Stimulated activated naive CD4-positive, alpha-beta T cell treated with Interleukin-2 at 50 U/mL for 16 hours (primary cell): ENCODE data around the gene DBF4B.
"Not testable (repeated sequence)": the region's sequence is repeated elsewhere in the genome, so short reads cannot be mapped to it uniquely, and the experiment has no call there.

Experiments used
- DNase-seq: peaks from one replicate; lab custom pipeline; 2025; lab: John Stamatoyannopoulos, UW

Gene DBF4B, protein sequence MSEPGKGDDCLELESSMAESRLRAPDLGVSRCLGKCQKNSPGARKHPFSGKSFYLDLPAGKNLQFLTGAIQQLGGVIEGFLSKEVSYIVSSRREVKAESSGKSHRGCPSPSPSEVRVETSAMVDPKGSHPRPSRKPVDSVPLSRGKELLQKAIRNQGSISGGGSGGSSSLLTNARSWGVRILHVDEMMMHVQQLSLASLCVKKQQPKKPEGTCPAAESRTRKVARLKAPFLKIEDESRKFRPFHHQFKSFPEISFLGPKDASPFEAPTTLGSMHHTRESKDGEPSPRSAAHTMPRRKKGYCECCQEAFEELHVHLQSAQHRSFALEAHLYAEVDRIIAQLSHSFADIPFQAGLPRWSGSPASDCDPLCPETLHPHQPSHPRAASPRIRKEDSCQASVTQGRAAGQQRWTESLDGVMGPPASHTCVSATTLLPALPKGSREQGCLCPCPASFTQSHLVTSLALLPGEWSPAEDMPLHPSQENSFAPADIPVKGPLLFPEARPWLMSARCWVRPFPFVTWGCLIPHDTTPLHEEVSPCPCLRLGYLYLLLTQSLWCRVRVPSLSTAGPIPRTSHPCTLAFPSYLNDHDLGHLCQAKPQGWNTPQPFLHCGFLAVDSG

DNA sequence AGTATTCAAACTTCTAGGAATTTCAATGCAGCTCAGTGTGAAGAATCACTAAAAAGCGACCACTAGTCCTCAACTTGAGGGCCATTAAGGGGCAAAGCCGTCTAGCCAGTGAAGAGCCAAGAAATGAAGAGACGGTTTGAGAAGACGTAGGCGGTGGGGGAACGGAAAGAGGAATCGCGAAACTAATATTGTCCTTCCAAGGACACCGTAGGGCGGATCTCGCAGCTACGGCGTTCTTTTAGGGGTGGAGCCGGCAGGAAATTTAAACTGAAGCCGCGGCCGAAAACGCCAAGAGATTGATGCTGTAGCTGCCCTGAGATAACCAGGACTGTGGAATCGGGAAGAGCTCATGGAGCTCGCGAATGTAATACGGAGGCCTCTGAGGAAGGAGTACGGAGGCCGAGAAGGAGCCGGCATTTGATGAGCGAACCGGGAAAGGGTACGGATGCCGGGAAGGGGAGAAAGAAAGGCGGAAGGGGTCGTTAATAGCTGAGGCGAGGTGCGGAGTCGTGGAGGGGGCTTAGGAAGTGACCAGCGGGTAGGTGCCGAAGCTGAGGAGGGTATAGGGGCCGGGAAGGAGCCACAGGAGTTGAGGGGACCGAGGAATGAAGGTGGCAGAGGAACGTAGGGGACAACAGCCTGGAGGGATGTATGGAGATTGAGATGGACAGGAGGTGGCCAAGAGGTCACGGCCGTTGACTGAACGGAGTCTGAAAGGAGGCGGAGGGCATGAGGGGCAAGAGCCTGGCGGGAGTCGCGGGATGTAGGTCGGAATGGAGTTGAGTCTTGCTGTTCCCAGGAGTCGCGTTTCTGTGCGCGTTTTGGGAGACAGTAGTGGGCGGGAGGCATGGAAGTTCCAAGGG, at the start of gene DBF4B:
Gene DBF4B, plus strand, starts transcription at position 265 of the 863 bp plus-strand sequence. Its CDS starts 156 bp downstream, at position 421.
- DNase-seq = peak; percentile 79

DNA sequence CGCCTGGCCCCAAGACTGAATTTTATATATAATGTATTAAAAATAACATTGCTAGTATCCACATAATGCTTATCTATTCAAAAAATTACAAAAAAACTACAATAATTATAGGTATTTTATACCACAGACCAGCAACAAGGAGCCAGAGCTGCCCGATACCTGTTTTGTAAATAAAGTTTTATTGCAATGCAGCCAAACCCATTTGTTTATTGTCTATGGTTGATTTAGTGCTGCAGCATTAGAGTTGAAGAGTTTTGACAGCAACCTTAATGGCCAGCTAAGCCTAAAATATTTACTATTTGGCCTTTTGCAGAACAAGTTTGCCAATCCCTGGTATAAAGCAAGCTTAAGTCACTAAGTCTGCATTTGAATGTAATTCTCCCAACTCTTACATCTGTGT, 46.6 kb upstream of the DBF4B start:
- DNase-seq = no peak

DNA sequence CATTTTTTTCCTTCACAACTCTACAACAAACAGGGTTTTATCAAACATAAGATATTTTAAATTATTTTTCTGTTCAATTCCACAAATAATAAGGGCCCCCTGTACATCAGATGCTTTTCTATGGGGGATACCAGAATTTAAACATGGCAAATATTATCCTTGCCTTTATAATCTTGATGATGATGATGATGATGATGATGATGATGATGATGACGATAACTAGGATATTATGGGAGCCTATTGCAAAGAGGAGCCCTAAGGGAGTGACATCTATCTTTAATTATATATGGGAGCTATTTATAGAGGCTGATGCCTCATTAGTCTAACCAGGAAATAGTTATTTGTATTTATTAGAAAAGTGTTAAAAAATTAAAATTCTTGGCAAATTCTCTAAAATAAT, 45.4 kb upstream of the DBF4B start:
- no peak for DNase-seq

DNA sequence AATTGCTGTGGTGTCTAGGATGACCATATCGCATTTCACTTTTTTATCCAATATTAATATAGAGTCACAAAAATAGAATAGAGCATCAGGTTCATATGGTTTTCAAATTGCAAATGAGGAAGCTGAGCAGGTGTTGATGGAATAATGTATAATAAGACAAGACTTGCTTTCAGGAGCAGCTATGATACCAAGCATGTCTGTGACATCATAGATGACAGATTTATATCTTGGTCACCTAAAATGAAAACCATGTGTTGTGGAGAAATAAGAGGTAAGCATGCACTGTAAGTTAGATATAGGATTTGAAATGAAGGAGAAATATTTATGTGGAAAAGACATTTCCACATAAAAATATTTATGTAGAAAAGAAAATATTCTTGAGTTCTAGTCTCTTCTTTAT, 43.6 kb upstream of the DBF4B start:
- no peak for DNase-seq

DNA sequence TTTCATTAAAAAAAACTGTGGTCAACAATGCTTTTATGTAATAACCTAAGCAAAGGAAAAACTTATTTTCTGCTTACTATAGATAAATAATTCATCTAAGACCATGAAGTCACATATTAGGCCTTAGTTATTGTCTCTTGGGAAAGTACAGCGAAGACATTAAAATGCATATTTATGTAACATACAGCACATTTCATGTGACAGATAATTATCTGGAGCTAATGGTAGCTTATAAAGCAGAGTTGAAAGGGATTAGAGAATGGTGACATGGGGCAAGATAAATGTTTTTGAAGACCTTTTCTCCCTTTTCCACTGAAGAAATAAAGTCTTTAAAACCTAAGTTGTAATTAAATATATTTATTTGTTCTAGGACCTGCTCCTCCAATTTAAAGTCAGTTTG, 42.5 kb upstream of the DBF4B start:
- no peak for DNase-seq

DNA sequence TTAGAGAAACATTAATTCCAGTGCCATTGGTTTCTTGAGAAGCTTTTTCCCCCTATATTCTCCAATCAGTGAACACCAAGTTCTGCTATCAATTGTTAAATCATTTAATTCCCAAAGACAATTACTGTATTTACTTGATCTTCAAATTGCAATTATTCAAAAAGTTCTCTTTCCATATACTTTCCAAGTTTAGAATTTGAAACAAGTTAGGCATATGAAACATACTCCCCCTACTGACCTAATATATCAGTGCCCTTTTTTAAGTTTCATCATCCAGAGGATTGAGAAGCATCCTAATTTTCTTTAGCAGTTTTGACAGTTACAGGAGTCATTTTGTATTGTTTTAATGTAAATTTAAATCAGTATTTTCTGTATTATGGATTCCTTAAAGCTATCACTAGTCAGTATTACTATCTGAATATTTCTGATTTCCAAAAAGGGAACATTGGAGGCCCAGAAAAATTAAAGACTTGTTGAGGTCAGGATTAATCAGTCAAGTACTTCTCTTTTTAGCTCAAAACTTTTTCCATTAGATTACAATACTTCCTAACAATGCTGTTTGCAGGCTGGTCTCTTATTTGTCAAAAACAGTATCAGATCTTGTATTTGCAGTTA, 35.9 kb upstream of the DBF4B start:
- DNase-seq = no peak

DNA sequence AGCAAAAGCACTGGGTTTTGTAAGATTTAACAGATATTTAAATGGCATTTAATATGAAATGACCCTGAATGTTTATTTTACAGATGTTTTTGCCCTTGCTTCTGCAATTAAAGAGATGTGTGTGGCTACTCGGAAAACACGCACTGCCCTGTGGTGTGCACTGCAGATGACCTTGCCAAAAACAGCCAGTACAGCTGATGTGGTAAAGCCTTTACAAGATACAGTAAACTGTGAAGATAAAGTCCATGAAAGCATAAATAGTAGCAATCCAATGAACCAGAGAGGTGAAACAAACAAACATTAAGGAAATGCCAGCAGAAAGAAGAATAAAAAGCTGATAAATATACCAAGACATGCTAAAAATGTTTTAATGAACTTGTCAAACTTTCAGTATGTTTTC, 34.6 kb upstream of the DBF4B start:
- DNase-seq = no peak

DNA sequence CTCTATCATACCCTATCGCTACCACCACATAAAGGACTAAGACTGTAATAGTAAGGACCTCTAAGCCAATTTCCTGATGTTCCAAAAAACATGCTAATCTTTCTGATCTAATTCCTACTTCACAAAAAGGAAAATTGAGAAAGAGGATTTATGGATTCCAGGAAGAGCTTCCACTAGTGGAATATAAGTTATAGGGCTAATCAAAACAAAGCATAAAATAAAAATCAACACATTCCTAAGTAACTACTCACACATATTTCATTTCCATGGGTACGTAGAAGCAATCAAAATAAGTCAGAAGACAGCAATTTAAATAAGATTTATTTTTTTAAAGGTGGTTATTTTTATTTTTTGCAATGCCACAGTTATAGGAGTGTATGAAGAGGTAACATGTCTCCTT, 31.3 kb upstream of the DBF4B start:
- no peak for DNase-seq

GRCh38 chr17:44683303-44683702, 25.2 kb upstream of the DBF4B start:
- not testable (repeated sequence) for DNase-seq

- no peak for DNase-seq
These were observed 20.7 kb upstream of the DBF4B start for GRCh38 chr17:44687756-44688155.

GRCh38 chr17:44688200-44688599, 20.3 kb upstream of the DBF4B start:
- no peak for DNase-seq

- DNase-seq = no peak
These were observed 19.6 kb upstream of the DBF4B start for GRCh38 chr17:44688675-44689476.

GRCh38 chr17:44689477-44690217, 18.8 kb upstream of the DBF4B start, which contains the start of gene CCDC43:
Gene CCDC43 (minus strand): TSS chr17:44689776. CDS start chr17:44689753, 23 bp downstream.
- peak; percentile 90 for DNase-seq

GRCh38 chr17:44690746-44691306, 17.6 kb upstream of the DBF4B start:
- not testable (repeated sequence) for DNase-seq

GRCh38 chr17:44693609-44694008, 14.9 kb upstream of the DBF4B start:
- no peak for DNase-seq

DNA sequence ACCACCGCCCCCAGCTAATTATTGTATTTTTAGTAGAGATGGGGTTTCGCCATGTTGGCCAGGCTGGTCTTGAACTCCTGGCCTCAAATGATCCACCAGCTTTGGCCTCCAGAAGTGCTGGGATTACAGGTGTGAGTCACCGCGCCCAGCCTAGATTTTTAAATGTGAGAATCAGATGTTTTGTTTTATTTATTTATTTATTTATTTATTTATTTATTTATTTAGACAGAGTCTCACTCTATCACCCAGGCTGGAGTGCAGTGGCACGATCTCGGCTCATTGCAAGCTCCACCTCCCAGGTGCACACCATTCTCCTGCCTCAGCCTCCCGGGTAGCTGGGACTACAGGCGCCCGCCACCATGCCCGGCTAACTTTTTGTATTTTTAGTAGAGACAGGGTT, 8.2 kb upstream of the DBF4B start:
- DNase-seq = not testable (repeated sequence)

DNA sequence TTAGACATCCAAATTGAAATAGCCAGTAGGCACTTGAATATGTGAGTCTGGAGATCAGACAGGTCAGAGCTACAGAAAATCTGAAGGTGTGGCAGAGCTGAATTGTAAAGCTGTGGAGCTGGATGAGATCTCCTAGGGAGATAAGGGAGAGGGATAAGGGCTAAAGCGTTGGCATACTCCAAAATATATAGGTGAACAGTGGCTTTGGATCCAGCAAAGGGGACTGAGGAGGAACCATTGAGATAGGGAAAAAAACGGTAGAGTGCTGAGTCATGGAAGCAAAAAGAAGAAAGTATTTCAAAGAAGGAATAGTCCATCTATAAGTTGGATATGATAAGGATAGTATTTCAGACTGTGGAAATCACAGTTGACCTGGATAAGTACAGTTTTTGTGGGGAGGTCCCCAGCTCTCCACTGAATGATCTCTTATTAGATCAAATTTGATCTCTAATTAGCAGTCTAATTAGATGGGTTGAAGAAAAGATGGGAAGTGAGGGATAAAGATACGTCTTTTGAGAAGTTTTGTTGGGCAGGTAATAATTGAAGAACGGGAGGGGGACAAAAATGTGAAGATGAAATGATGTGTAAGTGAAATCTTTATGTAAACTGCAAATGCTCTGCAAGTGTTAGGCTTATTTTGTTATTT, 587 bp upstream of the DBF4B start:
- no peak for DNase-seq

DNA sequence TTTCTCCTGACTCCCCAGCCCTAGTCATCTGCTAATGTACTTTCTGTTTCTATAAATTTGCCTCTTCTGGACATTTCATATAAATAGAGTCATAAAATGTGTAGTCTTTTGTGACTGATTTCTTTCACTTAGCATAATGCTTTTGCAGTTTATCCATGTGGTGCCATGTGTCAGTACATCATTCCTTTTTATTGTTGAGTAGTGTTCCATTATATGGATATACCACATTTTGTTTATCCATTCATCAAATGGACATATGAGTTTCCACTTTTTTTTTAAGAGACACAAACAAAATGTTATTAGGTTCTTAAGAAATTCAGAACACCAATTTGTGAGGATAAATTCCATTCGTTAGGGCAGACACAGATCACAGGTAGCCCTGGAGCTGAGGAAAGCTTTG, 11.0 kb downstream of the DBF4B start:
- DNase-seq = no peak

GRCh38 chr17:44722254-44722653, 13.8 kb downstream of the DBF4B start:
- no peak for DNase-seq

GRCh38 chr17:44726121-44726520, 17.7 kb downstream of the DBF4B start:
- not testable (repeated sequence) for DNase-seq
